Measurements from ENCODE around the gene MFSD2A.
"Not testable (repeated sequence)": the region's sequence is repeated elsewhere in the genome, so short reads cannot be mapped to it uniquely, and the experiment has no call there.

MFSD2A gene

GRCh38 chr1:39969048-39969447 is 14.1 kb downstream of the MFSD2A start:
- no peak for DNase-seq (ENCODE audit: low read depth in 2 of 2)

GRCh38 chr1:39969531-39970270 is 14.8 kb downstream of the MFSD2A start:
- DNase-seq (ENCODE audit: low read depth in 2 of 2): no peak

- no peak for DNase-seq (ENCODE audit: low read depth in 2 of 2)
Observed at GRCh38 chr1:39970274-39970673, 15.3 kb downstream of the MFSD2A start.

GRCh38 chr1:39971138-39971537 is 16.2 kb downstream of the MFSD2A start:
- DNase-seq (ENCODE audit: low read depth in 2 of 2): no peak

GRCh38 chr1:39973503-39974135 is 18.7 kb downstream of the MFSD2A start:
- peak; percentile 34 to 55 for DNase-seq (ENCODE audit: low read depth in 2 of 2)

GRCh38 chr1:39976732-39977131 is 21.8 kb downstream of the MFSD2A start:
- DNase-seq (ENCODE audit: low read depth in 2 of 2): no peak

- no peak for DNase-seq (ENCODE audit: low read depth in 2 of 2)
Observed at GRCh38 chr1:39977202-39977601, 22.3 kb downstream of the MFSD2A start.

GRCh38 chr1:39979654-39980053 is 24.7 kb downstream of the MFSD2A start:
- DNase-seq (ENCODE audit: low read depth in 2 of 2): no peak

GRCh38 chr1:39980555-39981313 is 25.8 kb downstream of the MFSD2A start:
- no peak for DNase-seq (ENCODE audit: low read depth in 2 of 2)

- DNase-seq (ENCODE audit: low read depth in 2 of 2): no peak
Observed at GRCh38 chr1:39981385-39981784, 26.4 kb downstream of the MFSD2A start.

GRCh38 chr1:39981945-39982344 is 27.0 kb downstream of the MFSD2A start:
- DNase-seq (ENCODE audit: low read depth in 2 of 2): no peak

GRCh38 chr1:39984480-39984879 is 29.5 kb downstream of the MFSD2A start:
- DNase-seq (ENCODE audit: low read depth in 2 of 2): not testable (repeated sequence)

- DNase-seq (ENCODE audit: low read depth in 2 of 2): no peak
Observed at GRCh38 chr1:39984951-39985350, 30.0 kb downstream of the MFSD2A start.

GRCh38 chr1:39987869-39988268 is 32.9 kb downstream of the MFSD2A start:
- no peak for DNase-seq (ENCODE audit: low read depth in 2 of 2)

- no peak for DNase-seq (ENCODE audit: low read depth in 2 of 2)
Observed at GRCh38 chr1:39988618-39989343, 33.8 kb downstream of the MFSD2A start.

GRCh38 chr1:39990428-39990827 is 35.5 kb downstream of the MFSD2A start:
- DNase-seq (ENCODE audit: low read depth in 2 of 2): no peak

GRCh38 chr1:39992234-39992633 is 37.3 kb downstream of the MFSD2A start:
- no peak for DNase-seq (ENCODE audit: low read depth in 2 of 2)

GRCh38 chr1:39992888-39993287 is 37.9 kb downstream of the MFSD2A start:
- DNase-seq (ENCODE audit: low read depth in 2 of 2): no peak

GRCh38 chr1:39995973-39996393 is 41.0 kb downstream of the MFSD2A start:
- DNase-seq (ENCODE audit: low read depth in 2 of 2): no peak

GRCh38 chr1:39996396-39997004 is 41.6 kb downstream of the MFSD2A start:
- no peak for DNase-seq (ENCODE audit: low read depth in 2 of 2)

GRCh38 chr1:40001456-40001855 is 46.5 kb downstream of the MFSD2A start:
- DNase-seq (ENCODE audit: low read depth in 2 of 2): no peak

All from stimulated activated CD8-positive, alpha-beta memory T cell treated with anti-CD3 and anti-CD28 coated beads, Interleukin-15, amount 100 ng/mL, for 4 hours (primary cell).